HG02623 (cell line): ENCODE measurements around the gene CES3.

Experiments
- ATAC-seq: cut with Tn5 transposase; IDR thresholded peaks from one replicate; pipeline ENCODE4 v1.9.1; 2021; ENCODE audit warnings: moderate library complexity; ENCODE audit not compliant: unreplicated experiment

Gene CES3

DNA sequence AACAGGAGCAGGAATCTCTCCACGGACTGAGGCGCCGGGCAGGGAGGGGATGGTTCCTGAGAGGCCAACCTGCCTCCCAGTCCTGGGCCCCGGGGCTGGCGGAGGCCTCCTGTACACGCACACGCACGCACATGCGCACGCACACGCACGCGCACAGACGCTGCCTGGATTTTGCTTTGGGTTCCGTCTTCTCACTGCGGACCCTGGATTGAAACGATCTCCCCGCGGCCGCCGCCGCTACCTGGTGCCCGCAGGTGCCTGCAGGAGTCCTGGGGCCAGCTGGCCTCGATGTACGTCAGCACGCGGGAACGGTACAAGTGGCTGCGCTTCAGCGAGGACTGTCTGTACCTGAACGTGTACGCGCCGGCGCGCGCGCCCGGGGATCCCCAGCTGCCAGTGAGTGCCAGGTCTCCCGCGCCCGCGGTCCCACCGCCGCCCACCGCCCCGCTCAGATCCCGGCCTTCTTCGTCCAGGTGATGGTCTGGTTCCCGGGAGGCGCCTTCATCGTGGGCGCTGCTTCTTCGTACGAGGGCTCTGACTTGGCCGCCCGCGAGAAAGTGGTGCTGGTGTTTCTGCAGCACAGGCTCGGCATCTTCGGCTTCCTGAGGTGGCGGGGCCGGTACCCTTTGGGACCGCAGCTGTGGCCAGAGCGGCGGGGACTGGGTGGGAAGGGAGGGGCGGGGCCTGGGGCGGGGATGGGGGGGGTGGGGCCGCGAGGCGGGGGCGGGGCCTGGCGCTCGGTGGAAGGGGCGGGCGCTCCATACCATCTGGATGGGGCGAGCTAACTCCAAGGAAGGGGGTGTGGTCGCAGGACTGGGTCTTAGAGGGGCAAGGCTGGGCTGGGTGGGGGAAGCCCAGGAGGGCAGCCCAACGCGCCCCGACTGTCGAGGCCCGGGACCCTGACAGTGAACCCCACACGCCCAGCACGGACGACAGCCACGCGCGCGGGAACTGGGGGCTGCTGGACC lies 39.6 kb downstream of the CES3 start:
- no peak for ATAC-seq

DNA sequence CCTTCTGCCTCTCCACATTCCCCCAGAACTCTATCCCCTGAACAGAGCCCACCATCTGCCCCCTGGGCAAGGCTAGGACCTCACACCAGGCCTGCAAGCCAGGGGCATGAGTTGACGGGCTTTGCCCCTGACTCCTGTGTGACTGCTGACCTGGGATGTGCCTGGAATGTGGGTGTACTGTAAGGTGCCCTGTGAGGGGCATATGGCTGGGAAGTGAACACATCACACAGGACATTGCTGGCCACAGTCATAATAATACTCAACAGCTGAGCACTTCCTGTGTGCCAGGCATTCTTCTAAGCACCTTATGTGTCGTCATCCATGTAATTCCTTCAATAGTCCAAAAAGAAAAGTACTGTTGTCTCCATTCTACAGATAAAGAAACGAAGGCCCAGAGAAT lies 40.7 kb downstream of the CES3 start:
- ATAC-seq = no peak

DNA sequence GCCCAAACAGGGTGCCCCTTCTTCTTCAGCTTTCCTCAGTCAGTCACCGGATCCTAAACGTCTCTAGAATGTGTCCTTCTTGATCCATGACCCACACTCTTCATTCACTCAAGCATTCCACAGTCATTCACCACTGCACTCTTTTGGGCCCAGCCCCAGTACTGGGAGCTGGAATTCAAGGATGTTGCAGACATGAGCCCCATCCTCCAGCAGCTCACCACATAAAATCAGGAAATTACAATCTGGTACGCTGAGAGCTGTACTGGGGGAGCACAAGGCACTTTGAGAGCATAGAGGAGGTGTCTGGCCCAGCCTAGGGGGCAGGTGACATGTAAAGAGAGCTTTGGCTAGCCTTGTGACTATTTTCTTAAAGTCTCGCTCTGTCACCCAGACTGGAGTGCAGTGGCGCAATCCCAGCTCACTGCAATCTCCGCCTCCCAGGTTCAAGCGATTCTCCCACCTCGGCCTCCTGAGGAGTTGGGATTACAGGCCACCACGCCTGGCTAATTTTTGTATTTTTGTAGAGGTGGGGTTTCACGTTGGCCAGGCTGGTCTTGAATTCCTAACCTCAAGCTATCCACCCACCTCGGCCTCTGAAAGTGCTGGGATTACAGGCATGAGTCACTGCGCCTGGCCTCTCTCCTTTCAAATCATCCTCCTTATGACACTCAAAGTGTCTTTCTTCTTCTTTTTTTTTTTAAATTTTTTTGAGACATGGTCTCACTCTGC lies 46.0 kb downstream of the CES3 start:
- no peak for ATAC-seq

GRCh38 chr16:67009158-67009557 lies 48.1 kb downstream of the CES3 start:
- ATAC-seq = no peak

DNA sequence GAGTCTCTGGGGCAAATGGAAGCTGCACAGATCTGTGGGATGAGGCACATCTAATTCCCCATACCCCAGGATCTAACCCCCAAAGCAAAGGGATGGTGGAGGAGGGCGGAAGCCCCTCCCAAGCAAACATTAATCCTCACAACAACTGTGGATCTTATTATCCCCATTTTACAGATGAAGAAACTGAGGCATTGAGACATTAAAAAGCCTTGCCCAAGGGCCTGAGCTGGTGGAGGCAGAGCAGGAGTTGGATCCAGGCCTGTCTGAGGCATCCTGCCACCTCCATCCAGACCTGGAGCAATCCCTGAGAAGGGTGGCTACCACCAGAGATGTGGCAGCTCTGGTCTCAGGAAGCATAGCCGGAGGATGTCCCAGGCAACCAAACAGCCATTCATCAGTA lies 50.2 kb downstream of the CES3 start:
- no peak for ATAC-seq

DNA sequence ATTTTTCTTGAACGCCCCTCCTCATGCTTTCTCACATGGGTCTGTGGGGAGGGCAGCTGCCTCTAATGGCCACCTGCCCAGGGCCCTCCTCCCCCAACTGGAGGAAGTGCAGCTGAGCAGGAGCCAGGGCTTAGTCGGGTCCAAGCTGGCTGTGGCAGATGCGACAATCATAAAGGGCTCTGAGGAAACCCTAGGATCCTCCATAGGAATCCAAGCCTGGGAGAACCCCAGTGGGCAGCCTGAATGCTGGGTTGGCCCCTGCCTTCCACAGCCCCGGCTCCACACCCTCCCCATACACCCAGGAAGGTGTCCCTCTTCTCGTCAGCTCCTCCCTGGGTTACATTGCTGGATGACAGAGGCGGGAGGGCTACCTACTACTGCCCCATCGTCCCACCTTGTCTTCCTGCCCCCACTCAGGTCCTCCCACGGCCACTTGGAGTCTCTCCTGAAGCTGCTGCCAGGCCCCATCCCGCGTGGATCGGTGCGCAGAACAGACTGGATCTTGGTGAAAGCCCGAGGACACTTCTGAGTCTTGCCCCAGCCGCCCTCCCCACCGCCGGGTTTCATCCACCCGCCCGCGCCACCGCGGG lies 52.3 kb downstream of the CES3 start:
- no peak for ATAC-seq

GRCh38 chr16:67013823-67014633 lies 53.0 kb downstream of the CES3 start:
- no peak for ATAC-seq

- no peak for ATAC-seq
These were observed 53.7 kb downstream of the CES3 start for GRCh38 chr16:67014634-67015312.

DNA sequence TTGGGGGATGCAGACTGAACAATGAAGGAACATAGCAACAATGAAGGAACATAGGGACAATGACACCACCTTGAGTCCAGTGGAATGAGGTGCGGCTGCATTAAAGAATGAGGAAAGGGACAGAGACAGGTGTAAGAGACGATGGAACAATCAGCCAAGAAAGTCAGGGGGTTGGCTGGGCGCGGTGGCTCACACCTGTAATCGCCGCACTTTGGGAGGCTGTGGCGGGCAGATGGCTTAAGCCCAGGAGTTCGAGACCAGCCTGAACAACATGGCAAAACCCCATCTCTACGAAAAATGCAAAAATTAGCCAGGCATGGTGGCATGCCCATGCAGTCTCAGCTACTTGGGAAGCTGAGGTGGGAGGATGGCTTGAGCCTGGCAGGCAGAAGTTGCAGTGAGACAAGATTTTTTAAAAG lies 54.3 kb downstream of the CES3 start:
- no peak for ATAC-seq

GRCh38 chr16:67016143-67016542 lies 55.1 kb downstream of the CES3 start:
- no peak for ATAC-seq

- ATAC-seq = no peak
These were observed 55.8 kb downstream of the CES3 start for GRCh38 chr16:67016681-67017420.

- no peak for ATAC-seq
These were observed 56.3 kb downstream of the CES3 start for GRCh38 chr16:67017421-67017750.

DNA sequence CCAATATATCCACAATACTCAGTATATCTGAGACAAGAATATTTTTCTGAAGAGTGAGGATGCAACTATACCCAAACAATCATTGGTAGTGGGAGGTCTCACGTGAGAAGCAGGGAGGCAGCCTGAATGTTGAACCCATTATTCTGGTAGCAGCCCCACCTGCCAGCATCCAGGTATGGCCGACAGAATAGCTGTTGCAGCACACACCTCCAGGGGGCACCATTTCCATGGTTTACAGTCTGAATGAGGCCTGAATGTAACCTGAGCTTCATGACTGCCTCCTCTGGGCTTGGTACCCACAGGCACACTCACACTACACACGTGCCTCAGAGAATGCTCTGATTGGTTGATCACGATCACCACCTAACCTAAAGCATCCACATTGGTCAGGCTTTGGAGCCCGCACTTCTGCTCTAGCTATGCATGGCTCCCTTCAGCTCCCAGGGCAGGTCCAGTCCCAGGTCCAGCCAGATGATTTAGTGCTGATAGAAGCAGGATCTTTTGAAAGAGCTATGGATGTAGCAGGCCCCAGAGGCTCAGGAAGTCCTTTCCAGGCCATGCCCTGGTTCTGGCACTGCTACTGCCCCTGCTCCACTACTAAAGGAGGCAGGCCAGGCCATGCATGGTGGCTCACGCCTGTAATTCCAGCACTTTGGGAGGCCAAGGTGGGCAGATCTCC lies 56.9 kb downstream of the CES3 start:
- ATAC-seq = peak; percentile 77

DNA sequence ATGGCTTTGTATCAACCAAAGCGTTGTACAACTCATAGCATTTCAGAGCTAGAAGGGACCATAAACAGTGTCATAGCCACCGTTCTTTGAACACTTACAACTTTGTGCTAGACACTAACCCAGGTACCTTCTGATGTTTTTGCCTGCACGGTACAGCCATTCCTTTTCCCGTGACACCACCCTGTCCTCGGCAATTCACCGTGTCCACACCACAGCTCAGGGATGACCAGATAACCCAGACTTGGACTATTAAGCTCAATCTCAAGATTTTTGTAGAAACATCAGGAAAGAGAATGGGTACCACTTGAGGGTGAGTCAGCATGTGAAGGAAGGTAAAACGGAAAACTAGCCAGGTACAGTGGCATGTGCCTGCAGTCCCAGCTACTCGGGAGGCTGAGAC lies 58.1 kb downstream of the CES3 start:
- ATAC-seq = no peak

- ATAC-seq = no peak
These were observed 60.3 kb downstream of the CES3 start for GRCh38 chr16:67021321-67021720.

DNA sequence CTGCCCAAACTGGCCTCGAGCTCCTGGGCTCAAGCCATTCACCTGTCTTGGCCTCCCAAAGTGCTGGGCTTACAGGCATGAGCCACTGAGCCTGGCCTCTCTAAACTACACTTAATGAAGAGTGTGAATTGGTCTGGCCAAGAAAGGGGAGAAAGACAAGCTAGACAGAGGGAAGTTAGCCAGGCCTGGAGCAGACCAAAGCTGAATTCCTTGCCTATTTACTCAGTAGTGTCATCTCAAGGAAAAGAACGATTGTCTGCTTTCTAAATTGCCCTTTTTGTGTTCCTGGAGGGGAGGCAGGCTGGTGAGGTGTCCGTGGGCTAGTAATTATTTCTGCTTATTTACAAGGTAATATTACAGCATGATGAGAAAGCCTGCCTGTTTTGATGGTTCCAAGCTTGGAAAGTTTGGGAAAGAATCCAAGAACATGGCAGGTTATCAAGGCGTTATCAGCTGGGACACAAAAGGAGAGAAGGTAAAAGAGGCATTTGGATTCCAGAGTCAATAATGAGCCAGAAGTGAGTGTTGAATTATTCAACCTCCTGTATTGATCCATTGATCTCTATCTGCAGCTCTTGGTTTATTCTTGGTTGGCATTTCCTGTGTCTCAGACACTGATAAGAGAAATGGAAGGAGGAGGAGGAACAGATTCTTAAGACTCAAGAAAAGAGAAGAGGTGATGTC lies 61.6 kb downstream of the CES3 start:
- no peak for ATAC-seq

DNA sequence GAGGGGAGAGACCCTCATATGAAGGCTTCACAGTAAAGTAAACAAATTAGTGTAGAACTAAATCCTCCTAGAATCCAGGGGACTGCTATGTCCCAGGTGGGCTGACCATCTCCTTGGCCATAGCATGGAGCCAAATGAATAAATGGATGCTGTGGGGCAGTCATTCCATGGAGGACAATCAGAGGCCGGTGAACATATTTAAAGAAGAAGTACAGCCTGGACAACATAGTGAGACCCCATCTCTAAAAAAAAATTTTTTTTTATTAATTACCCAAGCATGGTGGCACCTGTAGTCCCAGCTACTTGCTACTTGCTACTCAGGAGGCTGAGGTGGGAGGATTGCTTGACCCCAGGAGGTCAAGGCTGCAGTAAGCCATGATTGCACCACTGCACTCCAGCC lies 62.6 kb downstream of the CES3 start:
- ATAC-seq = no peak
